LNCAP (cell line): ENCODE results near the gene PEAK1.

ENCODE experiments used
- TF ChIP-seq, protein P1 (sequence below): fragments of 450-650 bp; IDR thresholded peaks from 2 replicates; pipeline ENCODE4 v1.5.1; 2017; ENCODE audit warnings: mild to moderate bottlenecking

Gene PEAK1

DNA sequence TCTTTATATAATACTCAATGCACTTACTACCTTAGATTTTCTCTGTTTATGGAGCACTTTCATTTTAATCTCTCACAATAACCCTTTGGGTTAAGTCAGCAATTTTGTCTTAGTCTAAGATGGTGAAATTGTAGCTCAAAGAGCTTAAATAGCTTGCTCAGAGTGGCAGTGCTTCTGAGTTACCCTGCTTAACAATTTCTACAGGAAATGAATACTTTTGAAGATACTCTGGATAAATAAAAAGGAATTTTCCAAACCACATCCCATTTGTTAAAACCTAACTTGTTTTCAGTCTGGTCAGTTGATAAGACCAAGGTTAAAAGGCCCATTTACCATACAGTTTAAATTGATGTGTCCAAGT is 38.0 kb upstream of the PEAK1 start:
- TF ChIP-seq, protein P1, sequence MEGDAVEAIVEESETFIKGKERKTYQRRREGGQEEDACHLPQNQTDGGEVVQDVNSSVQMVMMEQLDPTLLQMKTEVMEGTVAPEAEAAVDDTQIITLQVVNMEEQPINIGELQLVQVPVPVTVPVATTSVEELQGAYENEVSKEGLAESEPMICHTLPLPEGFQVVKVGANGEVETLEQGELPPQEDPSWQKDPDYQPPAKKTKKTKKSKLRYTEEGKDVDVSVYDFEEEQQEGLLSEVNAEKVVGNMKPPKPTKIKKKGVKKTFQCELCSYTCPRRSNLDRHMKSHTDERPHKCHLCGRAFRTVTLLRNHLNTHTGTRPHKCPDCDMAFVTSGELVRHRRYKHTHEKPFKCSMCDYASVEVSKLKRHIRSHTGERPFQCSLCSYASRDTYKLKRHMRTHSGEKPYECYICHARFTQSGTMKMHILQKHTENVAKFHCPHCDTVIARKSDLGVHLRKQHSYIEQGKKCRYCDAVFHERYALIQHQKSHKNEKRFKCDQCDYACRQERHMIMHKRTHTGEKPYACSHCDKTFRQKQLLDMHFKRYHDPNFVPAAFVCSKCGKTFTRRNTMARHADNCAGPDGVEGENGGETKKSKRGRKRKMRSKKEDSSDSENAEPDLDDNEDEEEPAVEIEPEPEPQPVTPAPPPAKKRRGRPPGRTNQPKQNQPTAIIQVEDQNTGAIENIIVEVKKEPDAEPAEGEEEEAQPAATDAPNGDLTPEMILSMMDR: no peak

- TF ChIP-seq, protein P1: no peak
Measured at GRCh38 chr15:77457191-77457904, 37.4 kb upstream of the PEAK1 start.

GRCh38 chr15:77456746-77457145 is 36.8 kb upstream of the PEAK1 start:
- TF ChIP-seq, protein P1: no peak

GRCh38 chr15:77455696-77456321 is 35.9 kb upstream of the PEAK1 start:
- TF ChIP-seq, protein P1: no peak

GRCh38 chr15:77454951-77455350 is 35.0 kb upstream of the PEAK1 start:
- TF ChIP-seq, protein P1: no peak

DNA sequence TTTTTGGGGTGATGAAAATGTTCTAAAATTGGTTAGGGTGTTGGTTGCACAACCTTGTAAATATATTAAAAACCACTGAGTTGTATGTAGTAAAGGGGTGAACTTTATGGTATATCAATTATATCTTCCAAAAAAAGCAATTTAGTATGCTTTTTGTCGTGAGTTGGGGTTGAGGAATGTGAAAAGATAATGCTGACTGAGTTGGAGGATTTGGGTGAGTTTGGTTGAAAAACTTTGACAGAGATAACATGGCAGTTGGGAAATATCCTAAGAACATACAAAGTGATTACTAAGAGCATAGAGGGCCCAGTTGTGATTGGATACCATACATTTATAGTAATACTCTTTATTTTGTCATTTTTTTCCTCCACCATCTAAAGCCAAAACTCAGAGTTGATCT is 34.4 kb upstream of the PEAK1 start:
- TF ChIP-seq, protein P1: no peak

- TF ChIP-seq, protein P1: no peak
Measured at GRCh38 chr15:77446840-77447390, 27.0 kb upstream of the PEAK1 start.
